ENCODE results near the gene RAI2. TPM values are rescaled to one million over a fixed set of nuclear protein-coding genes. Genes with fewer than 3 reads are reported as not detected.

RAI2 gene
- total RNA-seq, 2 experiments from 2014 or later, result 1.5 to 2.0 TPM

DNA sequence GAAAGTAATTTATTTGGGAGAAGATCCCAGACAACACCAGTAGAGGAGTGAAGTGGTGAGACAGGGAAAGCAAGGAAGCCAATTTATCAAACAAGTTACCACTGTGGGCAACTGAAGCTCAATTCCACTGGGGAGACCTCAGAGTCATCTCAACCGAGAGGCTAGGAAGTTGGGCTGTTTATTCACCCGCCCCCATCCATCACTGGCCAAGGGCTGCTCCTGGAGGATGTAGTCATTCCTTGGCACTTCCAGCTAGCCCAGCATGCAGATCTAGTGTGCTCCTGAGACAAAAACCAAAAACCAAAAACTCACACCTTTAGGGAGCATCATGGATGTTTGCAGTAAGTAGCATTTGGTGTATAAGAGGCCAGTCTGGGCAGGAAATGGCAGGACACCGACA is 47.0 kb downstream of the RAI2 start:
- no peak overlapping the region for H3K27ac Mint-ChIP-seq
- Histone ChIP-seq H3K4me3 (ENCODE audit: low read length) (no peak overlapping the region), H3K27me3 (ENCODE audit: control insufficient read depth in 1 of 2, insufficient read depth in 2 of 2, low read length in 2 of 2) (peaks cover 0 to 2% of the 10 kb centered on the region in 2 experiments), H3K27ac (ENCODE audit: low read depth in 1 of 2, low read length in 2 of 2) (no peak overlapping the region), H3K4me1 (ENCODE audit: insufficient read depth, low read length) (no peaks in the 10 kb centered on the region), H3K9me3 (ENCODE audit: control insufficient read depth in 1 of 2, insufficient read depth in 1 of 2, low read length in 2 of 2) (no peaks in the 10 kb centered on the region), H3K36me3 (ENCODE audit: insufficient read depth, low read length) (no peaks in the 10 kb centered on the region)
- intact Hi-C loops (cut with DNase I, micrococcal nuclease), result loop anchor here in 1 of 2 experiments (5.0 kb wide), 1 partner anchor 398 kb away; no protein-coding TSS in a partner anchor
- DNase-seq (no peak), ATAC-seq (ENCODE audit: poor library complexity) (no peak)
- ChIA-PET POLR2A (no interaction called here), CTCF (no interaction called here)
- no peaks in the 10 kb centered on the region for H3K27me3 Mint-ChIP-seq
- H3K36me3 Mint-ChIP-seq (ENCODE audit: low read depth), result no peaks in the 10 kb centered on the region
- no peaks in the 10 kb centered on the region for H3K9me3 Mint-ChIP-seq
- no peak overlapping the region for H3K4me3 Mint-ChIP-seq
- H3K4me1 Mint-ChIP-seq (ENCODE audit: low read depth), result no peaks in the 10 kb centered on the region
- TF ChIP-seq CTCF (IDR thresholded peaks at IDR 0.05), result no peak

GRCh38 chrX:17813277-17813676 is 47.8 kb downstream of the RAI2 start:
- no peak for ATAC-seq (ENCODE audit: poor library complexity)
- Mint-ChIP-seq H3K4me3 (no peak overlapping the region), H3K9me3 (no peaks in the 10 kb centered on the region), H3K27me3 (no peaks in the 10 kb centered on the region), H3K27ac (no peak overlapping the region), H3K4me1 (ENCODE audit: low read depth) (no peaks in the 10 kb centered on the region), H3K36me3 (ENCODE audit: low read depth) (no peaks in the 10 kb centered on the region)
- no peaks in the 10 kb centered on the region for H3K4me1 ChIP-seq (ENCODE audit: insufficient read depth, low read length)
- no peaks in the 10 kb centered on the region for H3K36me3 ChIP-seq (ENCODE audit: insufficient read depth, low read length)
- no peaks in the 10 kb centered on the region for H3K27me3 ChIP-seq (ENCODE audit: control insufficient read depth in 1 of 2, insufficient read depth in 2 of 2, low read length in 2 of 2)
- no peaks in the 10 kb centered on the region for H3K9me3 ChIP-seq (ENCODE audit: control insufficient read depth in 1 of 2, insufficient read depth in 1 of 2, low read length in 2 of 2)
- intact Hi-C loops (cut with DNase I, micrococcal nuclease), result loop anchor here in 1 of 2 experiments (5.0 kb wide), 1 partner anchor 399 kb away; no protein-coding TSS in a partner anchor
- TF ChIP-seq CTCF (IDR thresholded peaks at IDR 0.05), result no peak
- CTCF ChIA-PET, result interaction anchor here (1.3 kb wide), 1 partner anchor 116 kb away, joined by 3 read pairs; no protein-coding TSS in a partner anchor
- POLR2A ChIA-PET, result interaction anchor here (0.5 kb wide), 1 partner anchor 991 kb away, joined by 3 read pairs; no protein-coding TSS in a partner anchor
- DNase-seq, result no peak
- no peak overlapping the region for H3K27ac ChIP-seq (ENCODE audit: low read depth in 1 of 2, low read length in 2 of 2)
- no peak overlapping the region for H3K4me3 ChIP-seq (ENCODE audit: low read length)

DNA sequence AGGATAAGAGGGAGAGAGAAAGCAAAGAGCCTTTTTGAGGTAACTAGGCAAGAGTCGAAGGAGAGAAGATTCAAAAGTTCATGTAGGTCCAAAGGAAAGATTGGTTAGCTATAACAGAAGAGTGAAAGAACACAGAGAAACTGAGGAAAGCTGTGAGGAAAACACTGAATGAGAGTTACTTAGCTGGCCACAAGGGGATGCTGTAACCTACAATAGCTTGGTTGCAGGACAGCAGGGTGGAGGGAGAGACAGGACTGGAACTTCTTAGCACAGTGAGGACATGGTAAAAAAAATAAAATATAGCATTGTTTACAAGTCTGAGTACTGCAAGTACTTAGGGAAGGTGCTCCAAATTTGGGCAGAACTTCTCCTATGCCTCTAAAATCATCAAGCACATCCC is 48.3 kb downstream of the RAI2 start:
- no peaks in the 10 kb centered on the region for H3K36me3 Mint-ChIP-seq (ENCODE audit: low read depth)
- H3K9me3 ChIP-seq (ENCODE audit: control insufficient read depth in 1 of 2, insufficient read depth in 1 of 2, low read length in 2 of 2), result no peaks in the 10 kb centered on the region
- no peak for TF ChIP-seq CTCF (IDR thresholded peaks at IDR 0.05)
- H3K27ac ChIP-seq (ENCODE audit: low read depth in 1 of 2, low read length in 2 of 2), result no peak overlapping the region
- DNase-seq (no peak), ATAC-seq (ENCODE audit: poor library complexity) (no peak)
- H3K27me3 ChIP-seq (ENCODE audit: control insufficient read depth in 1 of 2, insufficient read depth in 2 of 2, low read length in 2 of 2), result no peaks in the 10 kb centered on the region
- no peaks in the 10 kb centered on the region for H3K4me1 ChIP-seq (ENCODE audit: insufficient read depth, low read length)
- no peaks in the 10 kb centered on the region for H3K9me3 Mint-ChIP-seq
- H3K4me1 Mint-ChIP-seq (ENCODE audit: low read depth), result no peaks in the 10 kb centered on the region
- POLR2A ChIA-PET, result interaction anchor here (0.5 kb wide), 1 partner anchor 991 kb away, joined by 3 read pairs; no protein-coding TSS in a partner anchor
- H3K4me3 Mint-ChIP-seq, result no peak overlapping the region
- intact Hi-C loops (cut with DNase I, micrococcal nuclease), result loop anchor here in 1 of 2 experiments (5.0 kb wide), 1 partner anchor 400 kb away; no protein-coding TSS in a partner anchor
- no peaks in the 10 kb centered on the region for H3K27me3 Mint-ChIP-seq
- no peak overlapping the region for H3K4me3 ChIP-seq (ENCODE audit: low read length)
- no peak overlapping the region for H3K27ac Mint-ChIP-seq
- CTCF ChIA-PET, result interaction anchor here (1.3 kb wide), 1 partner anchor 115 kb away, joined by 3 read pairs; no protein-coding TSS in a partner anchor
- H3K36me3 ChIP-seq (ENCODE audit: insufficient read depth, low read length), result no peaks in the 10 kb centered on the region

Data from CD4-positive, alpha-beta T cell (primary cell).